ENCODE measurements around the gene DDAH1.

DNA sequence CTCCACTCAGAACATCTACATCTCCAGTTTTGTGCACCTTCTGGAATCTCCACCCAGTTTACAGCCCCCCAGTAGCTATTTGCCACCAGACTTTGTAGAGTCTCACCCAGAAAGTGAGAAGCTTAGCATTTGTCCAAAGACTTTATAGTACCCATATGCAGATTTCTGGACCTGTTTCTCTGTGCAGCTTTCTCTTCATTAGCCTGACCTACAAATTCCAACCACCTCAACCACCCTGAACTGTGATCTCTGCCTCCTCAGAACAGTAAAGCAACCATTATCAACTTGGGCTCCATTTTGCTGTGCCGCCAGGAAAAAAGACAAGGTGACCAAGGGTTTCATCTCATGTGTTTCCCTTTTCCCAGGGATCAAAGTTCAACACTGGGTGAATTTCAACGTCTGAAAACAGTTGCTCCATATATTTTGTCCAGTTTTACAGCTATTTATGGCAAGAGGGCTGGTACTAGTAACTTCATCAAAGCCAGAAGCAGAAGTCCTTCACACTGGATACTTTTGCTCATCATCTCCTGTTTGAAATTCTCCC lies 36.5 kb upstream of the DDAH1 start:
- TF ChIP-seq POLR2A (IDR thresholded peaks at IDR 0.05; ENCODE audit: low read length) (no peak), GATA1 (IDR thresholded peaks at IDR 0.05; ENCODE audit: low read depth, low read length) (no peak)
